A549 (cell line): Measurements from ENCODE around the gene FIGN. TPM values are rescaled to one million over a fixed set of nuclear protein-coding genes. Genes with fewer than 3 reads are reported as not detected.

Source experiments
- ATAC-seq, 2 experiments: fragments of 200-7000 bp in 1 of 2; fragments of >200 bp in 1 of 2; cut with Nextera tagmentation in 1 of 2; cut with Tn5 transposase in 1 of 2; 3 replicates each; pipeline versions ENCODE4 v1.8.0 to v1.9.1; 2018 to 2020; ENCODE audit warnings: mild to moderate bottlenecking in 1 of 2, moderate library complexity in 1 of 2
- CTCF ChIA-PET: fragments of 300-600 bp; sonication (Branson Sonifier 250); formaldehyde crosslinking; extraction: SDS; loops from one replicate; lab custom pipeline; 2021; ENCODE audit warnings: antibody characterized with exemption, inconsistent platforms; lab: Yijun Ruan, JAX
- POLR2A ChIA-PET: fragments of 350-600 bp; formaldehyde crosslinking; extraction: SDS; loops from one replicate; lab custom pipeline; 2021; ENCODE audit warnings: antibody characterized with exemption, inconsistent platforms; lab: Yijun Ruan, JAX
- DNase-seq, 2 experiments: peaks; one replicate each; pipeline versions ENCODE4 v3.0.0 to v3.0.0-alpha.2; 2011 to 2016; ENCODE audit warnings: low read depth in 1 of 2, low spot score in 1 of 2
- FAIRE-seq: peaks from 2 replicates; lab custom pipeline; 2011; peaks lifted over from hg19 to GRCh38; lab: Jason Lieb, UNC
- H3K27ac ChIP-seq, 2 experiments: fragments of >200 bp; sonication (Bioruptor Twin); formaldehyde crosslinking; 3 replicates each; pipeline ENCODE4 v1.5.1; 2016 to 2017
- H3K4me1 ChIP-seq: fragments of >200 bp; sonication (Bioruptor Twin); formaldehyde crosslinking; 3 replicates; pipeline ENCODE4 v1.6.1; 2016
- H3K4me2 ChIP-seq: fragments of >200 bp; sonication (Bioruptor Twin); formaldehyde crosslinking; 3 replicates; pipeline ENCODE4 v1.6.1; 2016
- H3K4me3 ChIP-seq: fragments of >200 bp; sonication (Bioruptor Twin); formaldehyde crosslinking; 3 replicates; pipeline ENCODE4 v1.5.1; 2016
- H3K9me3 ChIP-seq: fragments of >200 bp; sonication (Bioruptor Twin); formaldehyde crosslinking; 3 replicates; pipeline ENCODE4 v1.6.1; 2016
- ATOH8 ChIP-seq: fragments of 250-450 bp; sonication (Bioruptor Pico); IDR thresholded peaks from 2 replicates; pipeline ENCODE4 v1.5.0; 2020; ENCODE audit warnings: low read depth, mild to moderate bottlenecking, moderate library complexity
- E2F6 ChIP-seq: IDR thresholded peaks from 2 replicates; pipeline ENCODE4 v1.6.1; 2012; ENCODE audit warnings: low read depth, borderline replicate concordance
- ELK1 ChIP-seq: fragments of 150-350 bp; IDR thresholded peaks from 2 replicates; pipeline ENCODE4 v1.6.1; 2014; ENCODE audit warnings: low read depth, mild to moderate bottlenecking, low read length
- ESRRA ChIP-seq: fragments of 150-350 bp; IDR thresholded peaks from 2 replicates; pipeline ENCODE4 v1.6.1; 2014; ENCODE audit warnings: mild to moderate bottlenecking, low read length, borderline replicate concordance
- FOSB ChIP-seq: fragments of 250-450 bp; sonication (Bioruptor Pico); IDR thresholded peaks from 2 replicates; pipeline ENCODE4 v1.5.0; 2020; ENCODE audit warnings: mild to moderate bottlenecking, moderate library complexity
- HEYL ChIP-seq: fragments of 250-450 bp; sonication (Bioruptor Pico); IDR thresholded peaks from 2 replicates; pipeline ENCODE4 v1.8.0; 2021; ENCODE audit warnings: mild to moderate bottlenecking, moderate library complexity
- HOXB13 ChIP-seq: fragments of 250-450 bp; sonication (Bioruptor Pico); IDR thresholded peaks from 2 replicates; pipeline ENCODE4 v1.5.0; 2020; ENCODE audit warnings: low read depth, mild to moderate bottlenecking, moderate library complexity
- HOXB5 ChIP-seq: fragments of 250-450 bp; sonication (Bioruptor Pico); IDR thresholded peaks from 2 replicates; pipeline ENCODE4 v1.5.0; 2020; ENCODE audit warnings: mild to moderate bottlenecking, moderate library complexity
- JUN ChIP-seq, 2 experiments: fragments of >200 bp; sonication (Bioruptor Twin); formaldehyde crosslinking; IDR thresholded peaks; 2 replicates in 1 of 2; 3 replicates in 1 of 2; pipeline ENCODE4 v1.6.1; 2016 to 2017
- JUNB ChIP-seq: fragments of >200 bp; sonication (Bioruptor Twin); formaldehyde crosslinking; IDR thresholded peaks from 2 replicates; pipeline ENCODE4 v1.6.1; 2016
- KDM5A ChIP-seq: fragments of 200-600 bp; sonication (generic); IDR thresholded peaks from 2 replicates; pipeline ENCODE4 v1.6.1; 2016; ENCODE audit warnings: antibody characterized with exemption, mild to moderate bottlenecking
- MAZ ChIP-seq: fragments of 150-350 bp; IDR thresholded peaks from 2 replicates; pipeline ENCODE4 v1.6.1; 2014; ENCODE audit warnings: antibody characterized with exemption, low read depth, low read length, borderline replicate concordance
- MYC ChIP-seq: IDR thresholded peaks from 2 replicates; pipeline ENCODE4 v1.6.1; 2012; ENCODE audit warnings: mild to moderate bottlenecking, inconsistent platforms, low read length, improper control_type of control experiment, borderline replicate concordance
- NR3C1 ChIP-seq: fragments of >200 bp; sonication (Bioruptor Twin); formaldehyde crosslinking; IDR thresholded peaks from 3 replicates; pipeline ENCODE4 v1.6.1; 2017
- RAD21 ChIP-seq, 2 experiments: fragments of >200 bp in 1 of 2; sonication (Bioruptor Twin) in 1 of 2; formaldehyde crosslinking in 1 of 2; IDR thresholded peaks in 1 of 2; conservative IDR thresholded peaks in 1 of 2; 2 replicates in 1 of 2; 3 replicates in 1 of 2; pipeline ENCODE4 v1.6.1; 2012 to 2018; ENCODE audit warnings: inconsistent platforms in 1 of 2
- RCOR1 ChIP-seq: fragments of 150-350 bp; IDR thresholded peaks from 2 replicates; pipeline ENCODE4 v1.6.1; 2014; ENCODE audit warnings: antibody characterized with exemption, low read length, low read depth
- RNF2 ChIP-seq: fragments of 200-600 bp; sonication (generic); IDR thresholded peaks from 2 replicates; pipeline ENCODE4 v1.6.1; 2016; ENCODE audit warnings: low read depth, mild to moderate bottlenecking, antibody characterized with exemption, moderate library complexity, borderline replicate concordance
- USF2 ChIP-seq: fragments of 450-650 bp; IDR thresholded peaks from 2 replicates; pipeline ENCODE4 v1.6.1; 2014; ENCODE audit warnings: antibody characterized with exemption
- ZC3H11A ChIP-seq: fragments of 450-650 bp; IDR thresholded peaks from 2 replicates; pipeline ENCODE4 v1.6.1; 2014; ENCODE audit warnings: antibody characterized with exemption, mild to moderate bottlenecking
- ZSCAN20 ChIP-seq: fragments of 250-450 bp; sonication (Bioruptor Pico); IDR thresholded peaks from 2 replicates; pipeline ENCODE4 v1.8.0; 2022; ENCODE audit warnings: mild to moderate bottlenecking, moderate library complexity
- WGBS: methylation state at CpG from one replicate; pipeline ENCODE4 v1.1.6; 2017; ENCODE audit errors: missing lambda C conversion rate; 5-methylcytosine and 5-hydroxymethylcytosine counted together
- polyA plus RNA-seq, 4 experiments: library from polyadenylated mRNA; depleted of rRNA in 3 of 4; stranded (reverse); fragments of >200 nt; fragmentation: RNase III in 1 of 4; extraction: RNeasy Plus Mini Kit Qiagen cat#74134 plus additional on column Dnase treatment in 1 of 4; gene quantifications; 2 replicates in 3 of 4; 3 replicates in 1 of 4; pipeline ENCODE4 v1.2.3, GENCODE V29; 2011 to 2017

The FIGN gene
- polyA plus RNA-seq, 2 of the 4 experiments (the other 2 are of a cell fraction) = 1.9 to 3.8 TPM

GRCh38 chr2:163570391-163570790, 165.4 kb downstream of the FIGN start:
- Histone ChIP-seq H3K9me3 (no peaks in the 10 kb centered on the region), H3K4me1 (peaks cover 16% of the 10 kb centered on the region), H3K4me3 (no peak overlapping the region), H3K27ac (no peak overlapping the region; a peak in 1 of 6 replicates), H3K4me2 (no peak overlapping the region)
- ATAC-seq = no peak
- FAIRE-seq = no peak
- TF ChIP-seq KDM5A = no peak
- no peak for TF ChIP-seq HOXB5 (CRISPR knock-in tag)
- no peak for TF ChIP-seq ATOH8 (CRISPR knock-in tag)
- TF ChIP-seq FOSB (CRISPR knock-in tag) = no peak
- no peak for TF ChIP-seq RNF2
- no peak for TF ChIP-seq NR3C1
- no peak for TF ChIP-seq ELK1
- no peak for TF ChIP-seq E2F6
- no peak for TF ChIP-seq JUN (IDR thresholded peaks at IDR 0.05)
- TF ChIP-seq HOXB13 (CRISPR knock-in tag) = no peak
- no peak for TF ChIP-seq ZSCAN20 (CRISPR knock-in tag)
- TF ChIP-seq HEYL (CRISPR knock-in tag) = no peak
- no peak for TF ChIP-seq RCOR1
- TF ChIP-seq RAD21 (conservative IDR thresholded peaks at IDR 0.05 in 1 of 2, IDR thresholded peaks at IDR 0.05 in 1 of 2) = no peak
- TF ChIP-seq MAZ = no peak
- no peak for TF ChIP-seq USF2
- no peak for TF ChIP-seq ZC3H11A
- TF ChIP-seq MYC = no peak
- no peak for TF ChIP-seq JUNB
- ChIA-PET POLR2A (no interaction called here), CTCF (no interaction called here)
- DNase-seq = no peak
- 98% methylated on average over 3 of the region's 3 CpGs for WGBS

- Histone ChIP-seq H3K4me3 (no peak overlapping the region), H3K4me1 (no peaks in the 10 kb centered on the region), H3K27ac (no peak overlapping the region), H3K4me2 (no peak overlapping the region), H3K9me3 (no peaks in the 10 kb centered on the region)
- peak in 1 of 2 experiments; percentile 59; a peak in 1 of 6 replicates for ATAC-seq
- 72% methylated on average over 1 of the region's 1 CpG for WGBS
- no peak for FAIRE-seq
- CTCF ChIA-PET = interaction anchor here (1.2 kb wide), 2 partner anchors 10 to 18 kb away, joined by 3 to 5 read pairs; no protein-coding TSS in a partner anchor
- TF ChIP-seq ELK1 (no peak), ESRRA (no peak)
- TF ChIP-seq, all 56 proteins: peak for 0
- DNase-seq = no peak
- POLR2A ChIA-PET = no interaction called here
These were observed 170.6 kb downstream of the FIGN start for GRCh38 chr2:163565192-163565591.
